Panc1 (cell line): ENCODE measurements around the gene NSD1. TPM values are rescaled to one million over a fixed set of nuclear protein-coding genes. Genes with fewer than 3 reads are reported as not detected.

ENCODE experiments used
- ATAC-seq: fragments of 200-7000 bp; cut with Tn5 transposase; 2 replicates; pipeline ENCODE4 v1.9.1; 2020; ENCODE audit warnings: mild to moderate bottlenecking, moderate library complexity
- BruUV-seq: library from RNA; stranded (reverse); fragments of 400-500 nt; replicated peaks from 2 replicates; lab custom pipeline; 2021; lab: Mats Ljungman, UMichigan
- CTCF ChIA-PET: fragments of 300-600 bp; sonication (Branson Sonifier 250); formaldehyde crosslinking; loops from one replicate; lab custom pipeline; 2022; ENCODE audit warnings: antibody characterized with exemption; lab: Charles Lee
- POLR2A ChIA-PET: fragments of 300-600 bp; sonication (Branson Sonifier 250); formaldehyde crosslinking; loops from one replicate; lab custom pipeline; 2022; ENCODE audit warnings: antibody characterized with exemption; lab: Charles Lee
- DNase-seq: peaks from one replicate; pipeline ENCODE4 v3.0.0-alpha.2; 2010; ENCODE audit warnings: low read depth, low spot score
- H3K27ac ChIP-seq: 2 replicates; pipeline ENCODE4 v1.5.1; 2011; ENCODE audit warnings: mild to moderate bottlenecking, low read length, inconsistent platforms
- H3K27me3 ChIP-seq: fragments of 200-500 bp; sonication (Bioruptor generic); 2 replicates; pipeline ENCODE4 v1.6.0; 2014; ENCODE audit warnings: low read length, inconsistent platforms; ENCODE audit not compliant: control insufficient read depth, insufficient read depth
- H3K36me3 ChIP-seq: fragments of 200-500 bp; sonication (Bioruptor generic); 2 replicates; pipeline ENCODE4 v1.5.1; 2014; ENCODE audit warnings: inconsistent platforms, mild to moderate bottlenecking, low read length, moderate library complexity; ENCODE audit not compliant: control insufficient read depth, insufficient read depth
- H3K4me1 ChIP-seq: 2 replicates; pipeline ENCODE4 v1.5.1; 2011; ENCODE audit warnings: inconsistent platforms, mild to moderate bottlenecking, low read length, moderate library complexity; ENCODE audit not compliant: control insufficient read depth, insufficient read depth
- H3K4me3 ChIP-seq, 2 experiments: 2 replicates each; pipeline ENCODE4 v1.5.1; 2011 to 2012; ENCODE audit warnings: low read depth in 2 of 2, low read length in 2 of 2, mild to moderate bottlenecking in 2 of 2, inconsistent platforms in 1 of 2, moderate library complexity in 1 of 2
- H3K9me3 ChIP-seq: fragments of 200-500 bp; sonication (Bioruptor generic); 2 replicates; pipeline ENCODE4 v1.5.1; 2014; ENCODE audit warnings: low read depth, mild to moderate bottlenecking, inconsistent platforms, low read length, moderate library complexity; ENCODE audit not compliant: control insufficient read depth, insufficient read depth
- POLR2AphosphoS5 ChIP-seq: IDR thresholded peaks from 2 replicates; pipeline ENCODE4 v1.6.1; 2012; ENCODE audit warnings: mild to moderate bottlenecking, low read depth, low read length, moderate library complexity
- SIN3A ChIP-seq: IDR thresholded peaks from 2 replicates; pipeline ENCODE4 v1.6.1; 2012; ENCODE audit warnings: low read depth, mild to moderate bottlenecking, low read length, moderate library complexity, borderline replicate concordance; ENCODE audit not compliant: insufficient read depth
- TCF7L2 ChIP-seq: IDR thresholded peaks from 2 replicates; pipeline ENCODE4 v1.6.1; 2011; ENCODE audit warnings: mild to moderate bottlenecking, low read depth, low read length, inconsistent platforms
- in situ Hi-C: cut with HindIII; loops from 2 replicates; pipeline ENCODE4 v1.10.0; 2016; ENCODE audit warnings: low sequenced_read_pairs, low pct_unique_long_range_greater_than_20kb
- intact Hi-C: fragments of 100-400 bp; cut with micrococcal nuclease; formaldehyde crosslinking; loops from one replicate; pipeline ENCODE4 v1.10.0; 2022; ENCODE audit not compliant: unreplicated experiment
- total RNA-seq: library from RNA; stranded (reverse); gene quantifications from one replicate; pipeline ENCODE4 v1.2.1, GENCODE V29; 2021; ENCODE audit not compliant: unreplicated experiment
- TF ChIP-seq, protein P1 (sequence below): fragments of 450-650 bp; IDR thresholded peaks from 2 replicates; pipeline ENCODE4 v1.5.1; 2017; ENCODE audit warnings: mild to moderate bottlenecking
- TF ChIP-seq, protein P2 (sequence below), 2 experiments: IDR thresholded peaks; 2 replicates each; pipeline ENCODE4 v1.6.1; 2011 to 2012; ENCODE audit warnings: low read depth in 2 of 2, control low read depth in 1 of 2, low read length in 1 of 2, mild to moderate bottlenecking in 1 of 2, moderate library complexity in 1 of 2; ENCODE audit not compliant: insufficient read depth in 1 of 2

NSD1 gene
- total RNA-seq, 1 experiment from 2014 or later, result 58.7 TPM

DNA sequence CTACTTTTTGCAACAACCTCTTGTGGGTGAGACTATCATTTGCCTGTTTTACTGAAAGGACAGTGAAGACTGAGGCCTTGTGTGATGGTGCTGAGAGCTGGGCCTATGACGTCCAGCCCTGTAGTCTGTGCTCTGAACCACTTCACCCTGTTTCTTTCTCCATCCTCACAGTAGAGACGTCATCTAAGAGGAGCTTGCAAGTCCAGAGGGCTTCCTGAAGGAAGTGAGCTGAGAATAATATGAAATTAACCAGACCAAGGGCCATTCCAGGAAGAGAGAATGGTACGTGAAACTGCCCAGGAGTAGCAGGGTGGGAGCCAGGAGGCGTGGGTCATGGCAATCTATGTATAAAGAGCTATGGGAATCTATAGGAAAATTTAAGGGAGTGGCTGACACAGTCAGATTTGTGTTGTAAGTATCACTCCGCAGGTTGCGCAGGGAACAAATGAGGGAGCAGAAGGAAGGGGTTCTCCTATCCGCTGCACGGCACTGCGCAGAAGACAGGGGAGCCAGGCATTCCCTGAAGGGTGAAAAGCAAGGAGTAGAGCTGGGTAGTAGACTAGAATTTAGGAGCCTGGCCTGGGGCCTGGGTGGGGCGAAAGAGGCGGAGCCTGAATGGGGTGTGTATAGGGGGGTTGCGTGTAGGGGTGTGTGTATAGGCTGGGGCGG, 47.5 kb upstream of the NSD1 start:
- H3K27ac ChIP-seq, result no peak overlapping the region
- intact Hi-C loops, result no loop called here

DNA sequence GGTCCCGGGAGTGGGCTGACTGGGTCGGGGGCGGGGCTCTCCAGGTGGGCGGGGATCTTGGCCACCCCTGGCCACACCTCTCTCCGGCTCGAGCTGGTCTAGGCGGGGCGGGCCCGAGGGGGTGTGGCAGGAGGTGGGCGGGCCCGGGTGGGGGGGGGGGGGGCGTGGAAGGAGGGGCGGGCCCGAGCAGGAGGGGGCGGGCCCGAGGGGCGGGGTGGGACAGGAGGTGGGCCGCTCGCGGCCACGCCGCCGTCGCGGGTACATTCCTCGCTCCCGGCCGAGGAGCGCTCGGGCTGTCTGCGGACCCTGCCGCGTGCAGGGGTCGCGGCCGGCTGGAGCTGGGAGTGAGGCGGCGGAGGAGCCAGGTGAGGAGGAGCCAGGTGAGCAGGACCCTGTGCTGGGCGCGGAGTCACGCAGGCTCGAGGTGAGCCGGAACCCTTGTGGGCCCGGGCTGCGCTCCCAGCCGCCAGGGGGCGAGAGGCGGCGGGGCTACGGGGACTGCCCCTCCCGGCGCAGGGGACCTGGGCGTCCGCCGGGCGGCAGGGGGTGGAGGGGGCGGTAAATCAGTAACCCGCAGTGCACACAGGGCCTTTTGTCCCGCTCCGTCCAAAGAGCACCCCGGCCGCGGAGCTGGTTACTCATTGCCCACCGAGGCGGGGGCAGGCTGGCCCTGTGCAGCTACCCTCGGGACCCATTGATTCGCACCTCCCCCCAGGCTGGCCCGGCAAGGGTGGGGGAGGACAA, 46.7 kb upstream of the NSD1 start, which contains the start of gene FGFR4:
Gene FGFR4, plus strand, starts transcription at position 262 of the 744 bp plus-strand sequence. CDS start 2,688 bp downstream, outside the sequence.
- Histone ChIP-seq H3K4me3 (peak within 1 kb of the TSS; percentile 47 to 55), H3K27me3 (no peaks in the 10 kb centered on the region), H3K36me3 (no peaks in the 10 kb centered on the region), H3K4me1 (no peaks in the 10 kb centered on the region), H3K27ac (no peak within 1 kb of the TSS), H3K9me3 (no peaks in the 10 kb centered on the region)
- no TSS peak for BruUV-seq
- POLR2A ChIA-PET, result no interaction called here
- DNase-seq (no peak), ATAC-seq (peak; percentile 84)
- intact Hi-C loops, result no loop called here
- TF ChIP-seq, protein P1, sequence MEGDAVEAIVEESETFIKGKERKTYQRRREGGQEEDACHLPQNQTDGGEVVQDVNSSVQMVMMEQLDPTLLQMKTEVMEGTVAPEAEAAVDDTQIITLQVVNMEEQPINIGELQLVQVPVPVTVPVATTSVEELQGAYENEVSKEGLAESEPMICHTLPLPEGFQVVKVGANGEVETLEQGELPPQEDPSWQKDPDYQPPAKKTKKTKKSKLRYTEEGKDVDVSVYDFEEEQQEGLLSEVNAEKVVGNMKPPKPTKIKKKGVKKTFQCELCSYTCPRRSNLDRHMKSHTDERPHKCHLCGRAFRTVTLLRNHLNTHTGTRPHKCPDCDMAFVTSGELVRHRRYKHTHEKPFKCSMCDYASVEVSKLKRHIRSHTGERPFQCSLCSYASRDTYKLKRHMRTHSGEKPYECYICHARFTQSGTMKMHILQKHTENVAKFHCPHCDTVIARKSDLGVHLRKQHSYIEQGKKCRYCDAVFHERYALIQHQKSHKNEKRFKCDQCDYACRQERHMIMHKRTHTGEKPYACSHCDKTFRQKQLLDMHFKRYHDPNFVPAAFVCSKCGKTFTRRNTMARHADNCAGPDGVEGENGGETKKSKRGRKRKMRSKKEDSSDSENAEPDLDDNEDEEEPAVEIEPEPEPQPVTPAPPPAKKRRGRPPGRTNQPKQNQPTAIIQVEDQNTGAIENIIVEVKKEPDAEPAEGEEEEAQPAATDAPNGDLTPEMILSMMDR, result peak; percentile 83; the same call in 1 of the 2 replicates
- no peak for TF ChIP-seq POLR2AphosphoS5
- CTCF ChIA-PET, result interaction anchor here (0.6 to 2.3 kb wide), 8 partner anchors 14 to 406 kb away, joined by 3 to 14 read pairs (median 4); no protein-coding TSS in a partner anchor
- in situ Hi-C loops, result no loop called here

More for the DNA sequence above, 47.5 kb upstream of the NSD1 start:
- TF ChIP-seq SIN3A (no peak), TCF7L2 (no peak), POLR2AphosphoS5 (no peak)
- TF ChIP-seq, protein P1, result no peak
- TF ChIP-seq, protein P2, sequence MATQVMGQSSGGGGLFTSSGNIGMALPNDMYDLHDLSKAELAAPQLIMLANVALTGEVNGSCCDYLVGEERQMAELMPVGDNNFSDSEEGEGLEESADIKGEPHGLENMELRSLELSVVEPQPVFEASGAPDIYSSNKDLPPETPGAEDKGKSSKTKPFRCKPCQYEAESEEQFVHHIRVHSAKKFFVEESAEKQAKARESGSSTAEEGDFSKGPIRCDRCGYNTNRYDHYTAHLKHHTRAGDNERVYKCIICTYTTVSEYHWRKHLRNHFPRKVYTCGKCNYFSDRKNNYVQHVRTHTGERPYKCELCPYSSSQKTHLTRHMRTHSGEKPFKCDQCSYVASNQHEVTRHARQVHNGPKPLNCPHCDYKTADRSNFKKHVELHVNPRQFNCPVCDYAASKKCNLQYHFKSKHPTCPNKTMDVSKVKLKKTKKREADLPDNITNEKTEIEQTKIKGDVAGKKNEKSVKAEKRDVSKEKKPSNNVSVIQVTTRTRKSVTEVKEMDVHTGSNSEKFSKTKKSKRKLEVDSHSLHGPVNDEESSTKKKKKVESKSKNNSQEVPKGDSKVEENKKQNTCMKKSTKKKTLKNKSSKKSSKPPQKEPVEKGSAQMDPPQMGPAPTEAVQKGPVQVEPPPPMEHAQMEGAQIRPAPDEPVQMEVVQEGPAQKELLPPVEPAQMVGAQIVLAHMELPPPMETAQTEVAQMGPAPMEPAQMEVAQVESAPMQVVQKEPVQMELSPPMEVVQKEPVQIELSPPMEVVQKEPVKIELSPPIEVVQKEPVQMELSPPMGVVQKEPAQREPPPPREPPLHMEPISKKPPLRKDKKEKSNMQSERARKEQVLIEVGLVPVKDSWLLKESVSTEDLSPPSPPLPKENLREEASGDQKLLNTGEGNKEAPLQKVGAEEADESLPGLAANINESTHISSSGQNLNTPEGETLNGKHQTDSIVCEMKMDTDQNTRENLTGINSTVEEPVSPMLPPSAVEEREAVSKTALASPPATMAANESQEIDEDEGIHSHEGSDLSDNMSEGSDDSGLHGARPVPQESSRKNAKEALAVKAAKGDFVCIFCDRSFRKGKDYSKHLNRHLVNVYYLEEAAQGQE (IDR thresholded peaks at IDR 0.05; ENCODE audit: insufficient read depth in 1 of 2, low read depth in 2 of 2, low read length in 1 of 2), result no peak
- Histone ChIP-seq H3K27me3 (no peaks in the 10 kb centered on the region), H3K9me3 (no peaks in the 10 kb centered on the region), H3K4me1 (no peaks in the 10 kb centered on the region), H3K36me3 (no peaks in the 10 kb centered on the region), H3K4me3 (peak overlapping the region; percentile 5 to 37; a peak in 2 of 4 replicates)
- ATAC-seq (no peak), DNase-seq (no peak)
- ChIA-PET CTCF (interaction anchor here (0.6 to 2.3 kb wide), 8 partner anchors 13 to 405 kb away, joined by 3 to 14 read pairs (median 4); no protein-coding TSS in a partner anchor), POLR2A (no interaction called here)
- no TSS peak for BruUV-seq
- in situ Hi-C loops, result no loop called here
